GM12864 (cell line): Measurements from ENCODE around the gene CSRP1.
"Not testable (repeated sequence)": the region's sequence is repeated elsewhere in the genome, so short reads cannot be mapped to it uniquely, and the experiment has no call there.

Source experiments
- DNase-seq: peaks from one replicate; pipeline ENCODE4 v3.0.0-alpha.2; 2011; ENCODE audit warnings: low read depth
- H3K4me3 ChIP-seq: 2 replicates; pipeline ENCODE4 v1.5.1; 2011; ENCODE audit warnings: mild to moderate bottlenecking, low read depth, low read length, control low read depth
- TF ChIP-seq, protein P1 (sequence below): IDR thresholded peaks from 2 replicates; pipeline ENCODE4 v1.5.1; 2011; ENCODE audit warnings: low read depth, mild to moderate bottlenecking, moderate library complexity, low read length, control low read depth, inconsistent platforms; ENCODE audit errors: missing control alignments

The CSRP1 gene

DNA sequence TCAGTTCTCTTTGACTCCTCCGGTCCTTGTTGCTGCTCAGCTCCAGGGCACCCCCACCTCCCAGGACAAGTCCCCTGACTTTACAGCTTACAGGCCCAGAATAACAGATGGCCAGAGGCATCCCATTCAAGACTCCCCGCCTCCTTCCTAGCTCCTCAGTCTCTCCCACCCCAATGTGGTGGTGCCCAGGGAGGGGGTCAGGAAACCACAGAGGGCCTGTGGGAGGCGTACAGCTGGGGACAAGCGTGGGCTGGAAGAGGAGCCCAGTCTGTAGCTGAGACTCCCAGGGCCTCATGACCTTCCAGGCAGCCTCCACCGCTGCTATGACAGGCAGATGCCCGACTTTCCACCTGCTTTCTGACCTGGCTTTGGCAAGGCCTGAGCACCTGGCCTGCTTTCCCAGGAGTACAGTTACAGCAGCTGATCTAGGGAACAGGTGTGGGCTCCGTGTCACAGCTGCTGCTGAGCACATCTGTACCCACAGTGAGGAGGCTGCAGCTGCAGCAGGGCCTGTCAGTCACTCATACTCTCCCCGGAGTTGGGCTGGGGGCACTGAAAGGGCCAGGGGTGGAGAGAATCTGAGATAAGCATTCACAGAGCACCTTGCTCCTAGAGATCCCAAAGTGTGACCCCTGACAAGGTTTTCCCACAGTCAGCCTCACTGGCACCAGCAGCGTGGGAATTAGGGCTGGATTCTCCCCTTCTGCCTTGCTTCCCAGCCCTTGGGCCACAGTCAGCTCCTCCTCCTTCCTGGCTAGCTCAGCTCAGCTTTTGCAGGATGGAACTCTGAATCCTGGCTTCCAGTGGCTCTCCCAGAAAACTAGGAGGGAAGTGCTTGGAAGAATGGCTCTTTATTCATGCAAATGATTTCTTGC lies 24.9 kb upstream of the CSRP1 start:
- DNase-seq, result no peak
- no peak overlapping the region for H3K4me3 ChIP-seq
- TF ChIP-seq, protein P1, sequence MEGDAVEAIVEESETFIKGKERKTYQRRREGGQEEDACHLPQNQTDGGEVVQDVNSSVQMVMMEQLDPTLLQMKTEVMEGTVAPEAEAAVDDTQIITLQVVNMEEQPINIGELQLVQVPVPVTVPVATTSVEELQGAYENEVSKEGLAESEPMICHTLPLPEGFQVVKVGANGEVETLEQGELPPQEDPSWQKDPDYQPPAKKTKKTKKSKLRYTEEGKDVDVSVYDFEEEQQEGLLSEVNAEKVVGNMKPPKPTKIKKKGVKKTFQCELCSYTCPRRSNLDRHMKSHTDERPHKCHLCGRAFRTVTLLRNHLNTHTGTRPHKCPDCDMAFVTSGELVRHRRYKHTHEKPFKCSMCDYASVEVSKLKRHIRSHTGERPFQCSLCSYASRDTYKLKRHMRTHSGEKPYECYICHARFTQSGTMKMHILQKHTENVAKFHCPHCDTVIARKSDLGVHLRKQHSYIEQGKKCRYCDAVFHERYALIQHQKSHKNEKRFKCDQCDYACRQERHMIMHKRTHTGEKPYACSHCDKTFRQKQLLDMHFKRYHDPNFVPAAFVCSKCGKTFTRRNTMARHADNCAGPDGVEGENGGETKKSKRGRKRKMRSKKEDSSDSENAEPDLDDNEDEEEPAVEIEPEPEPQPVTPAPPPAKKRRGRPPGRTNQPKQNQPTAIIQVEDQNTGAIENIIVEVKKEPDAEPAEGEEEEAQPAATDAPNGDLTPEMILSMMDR, result no peak

DNA sequence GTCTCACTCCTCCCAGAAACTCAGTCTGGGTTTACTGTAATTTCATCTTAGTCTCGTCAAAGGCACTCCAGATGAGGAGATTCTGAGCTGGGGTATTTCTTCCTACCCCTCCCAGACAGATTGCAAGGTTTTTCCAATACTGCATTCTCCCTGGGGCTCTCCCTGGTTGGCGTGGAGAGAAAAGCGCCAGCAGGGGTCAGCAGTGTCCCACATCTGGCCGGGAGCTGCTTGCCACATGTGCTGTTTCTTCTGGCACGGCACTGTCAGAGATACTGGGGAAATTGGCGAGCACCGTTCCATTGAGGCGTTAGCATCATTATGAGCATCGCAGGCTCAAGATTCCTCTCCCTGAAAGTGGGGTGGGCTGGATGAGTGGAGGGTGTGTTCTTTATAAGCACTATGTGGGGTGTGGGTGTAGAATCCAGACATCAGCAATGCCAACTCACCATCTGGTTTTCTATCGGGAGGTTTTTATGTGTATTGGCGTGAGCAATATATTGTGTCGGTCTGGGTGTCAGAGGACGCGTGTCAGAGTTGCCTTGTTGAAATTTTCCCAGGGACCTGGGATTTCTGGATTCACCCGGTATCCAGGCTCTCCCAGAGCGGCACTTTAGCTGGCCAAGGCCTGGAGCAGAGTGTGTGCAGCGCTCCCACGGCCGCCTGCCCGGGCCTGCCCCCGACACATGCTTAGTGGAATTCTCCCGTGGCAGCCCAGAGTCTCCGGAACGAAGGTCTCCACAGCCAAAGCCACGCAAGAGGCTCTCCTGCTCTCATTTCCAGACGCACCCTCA lies 24.0 kb upstream of the CSRP1 start:
- DNase-seq, result no peak
- TF ChIP-seq, protein P1, result peak; percentile 79
- H3K4me3 ChIP-seq, result no peak overlapping the region

DNA sequence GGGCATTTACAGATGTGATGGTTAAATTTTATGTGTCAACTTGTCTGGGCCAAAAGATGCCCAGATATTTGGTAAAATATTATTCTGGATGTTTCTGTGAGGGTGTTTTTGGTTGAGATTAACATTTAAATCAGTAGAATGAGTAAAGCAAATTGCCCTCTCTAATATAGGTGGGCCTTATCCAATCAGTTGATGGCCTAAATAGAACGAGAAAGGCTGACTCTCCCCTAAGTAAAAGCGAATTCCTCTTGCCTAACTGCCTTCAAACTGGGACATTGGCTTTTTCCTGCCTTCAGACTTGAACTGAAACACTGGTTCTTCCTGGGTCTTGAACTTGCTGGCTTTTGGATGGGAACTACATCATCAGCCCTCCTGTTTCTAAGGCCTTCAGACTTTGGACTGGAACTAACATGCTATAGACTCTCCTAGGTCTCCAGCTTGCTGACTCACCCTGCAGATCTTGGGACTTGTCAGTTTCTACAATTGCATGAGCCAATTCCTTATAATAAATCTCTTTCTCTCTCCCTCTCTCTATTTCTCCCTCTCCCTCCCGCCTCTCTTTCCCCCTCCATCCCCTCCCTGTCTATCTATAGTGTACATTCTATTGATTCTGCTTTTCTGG lies 21.8 kb upstream of the CSRP1 start:
- no peak for DNase-seq
- TF ChIP-seq, protein P1, result no peak
- no peak overlapping the region for H3K4me3 ChIP-seq

DNA sequence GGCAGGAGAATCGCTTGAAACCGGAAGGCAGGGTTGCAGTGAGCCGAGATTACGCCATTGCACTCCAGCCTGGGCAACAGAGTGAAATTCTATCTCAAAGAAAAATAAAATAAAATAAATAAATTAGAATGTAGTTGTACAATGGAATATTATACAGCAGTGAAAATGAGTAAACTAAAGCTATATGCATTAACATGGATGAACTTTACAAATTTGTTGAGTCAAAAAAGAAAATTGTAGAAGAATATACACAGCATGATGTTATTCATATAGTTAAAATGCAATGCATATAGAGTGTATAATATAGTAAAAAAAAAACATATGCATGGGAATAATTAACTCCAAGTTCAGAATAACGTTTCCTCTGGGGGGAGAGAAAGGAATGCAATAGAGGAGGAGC lies 21.0 kb upstream of the CSRP1 start:
- no peak for DNase-seq
- TF ChIP-seq, protein P1, result no peak
- no peak overlapping the region for H3K4me3 ChIP-seq

DNA sequence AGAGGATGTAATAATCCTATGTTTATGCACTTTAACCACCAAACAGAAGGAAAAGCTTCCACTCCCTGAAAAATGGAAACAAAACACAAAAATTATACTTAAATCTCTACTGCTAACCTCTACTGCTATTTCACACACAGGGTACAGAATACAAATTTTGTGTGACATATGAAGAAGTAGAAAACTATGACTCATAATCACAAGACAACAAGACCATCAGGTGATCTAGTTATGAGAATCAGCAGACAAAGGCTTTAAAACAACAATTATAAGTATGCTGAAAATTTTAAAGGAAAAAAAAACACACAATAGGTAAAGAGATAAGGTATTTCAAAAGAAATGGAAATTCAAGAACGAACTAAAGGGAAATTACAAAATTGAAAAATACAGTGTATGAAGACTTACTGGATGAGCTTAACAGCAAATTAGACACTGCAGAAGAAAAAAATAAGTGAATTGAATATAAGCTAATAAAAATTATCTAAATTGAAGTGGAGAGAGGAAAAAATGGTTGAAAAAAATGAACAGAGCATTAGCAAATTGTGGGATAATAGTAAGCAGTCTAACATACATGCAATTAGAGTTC lies 18.4 kb upstream of the CSRP1 start:
- no peak for DNase-seq
- TF ChIP-seq, protein P1, result no peak

GRCh38 chr1:201520046-201520575 lies 13.2 kb upstream of the CSRP1 start:
- not testable (repeated sequence) for DNase-seq, H3K4me3 ChIP-seq

More for the DNA sequence above, 18.4 kb upstream of the CSRP1 start:
- H3K4me3 ChIP-seq, result no peak overlapping the region
